HEK293 (cell line): Measurements from ENCODE around the gene IL25.

ENCODE experiments used
- SP2 ChIP-seq: fragments of 450-650 bp; formaldehyde crosslinking; IDR thresholded peaks from 2 replicates; pipeline ENCODE4 v1.5.1; 2016; ENCODE audit warnings: missing biosample characterization, missing genetic modification characterization
- TF ChIP-seq, protein P1 (sequence below): fragments of 450-650 bp; formaldehyde crosslinking; IDR thresholded peaks from 2 replicates; pipeline ENCODE4; 2016; ENCODE audit warnings: missing biosample characterization, missing genetic modification characterization

DNA sequence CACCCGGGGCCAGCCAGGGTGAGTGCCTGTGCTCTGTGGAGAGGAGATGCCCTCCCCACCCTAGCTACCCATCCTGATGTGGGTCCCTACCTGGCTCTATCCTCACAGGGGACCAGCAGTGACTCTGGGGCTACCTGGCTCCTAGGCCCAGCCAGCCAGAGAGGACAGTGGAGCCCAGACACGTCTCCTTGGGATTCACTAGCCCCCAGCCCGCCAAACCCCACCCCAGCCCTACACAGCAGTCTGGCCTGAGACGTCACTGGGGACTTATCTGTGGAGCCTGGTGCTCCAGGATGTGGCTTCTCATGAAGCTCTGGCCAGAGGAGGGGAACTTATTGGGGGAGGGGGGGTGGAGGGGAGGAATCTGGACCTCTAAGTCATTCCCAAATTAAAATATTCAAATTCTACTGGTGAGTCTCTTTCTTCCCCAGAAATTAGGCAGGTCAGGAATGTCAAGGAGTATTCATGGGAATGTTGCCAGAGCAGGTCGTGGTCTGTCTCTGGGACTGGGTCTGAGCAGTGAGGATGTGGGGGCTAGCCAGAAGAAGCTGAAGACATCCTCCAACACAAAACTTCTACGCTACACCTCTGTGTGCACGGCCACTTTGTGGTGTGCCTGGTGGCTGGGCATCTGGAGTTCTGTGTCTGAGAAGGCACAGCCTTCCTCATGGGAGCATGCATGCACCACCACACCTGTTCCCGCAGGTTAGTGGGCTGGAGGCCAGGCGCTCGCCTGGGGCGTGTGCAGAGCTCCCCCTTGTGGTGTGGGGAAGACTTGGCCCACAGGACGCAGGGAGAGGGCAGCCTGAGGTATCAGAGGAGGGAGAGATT, 7.0 kb downstream of the IL25 start:
- TF ChIP-seq, protein P1, sequence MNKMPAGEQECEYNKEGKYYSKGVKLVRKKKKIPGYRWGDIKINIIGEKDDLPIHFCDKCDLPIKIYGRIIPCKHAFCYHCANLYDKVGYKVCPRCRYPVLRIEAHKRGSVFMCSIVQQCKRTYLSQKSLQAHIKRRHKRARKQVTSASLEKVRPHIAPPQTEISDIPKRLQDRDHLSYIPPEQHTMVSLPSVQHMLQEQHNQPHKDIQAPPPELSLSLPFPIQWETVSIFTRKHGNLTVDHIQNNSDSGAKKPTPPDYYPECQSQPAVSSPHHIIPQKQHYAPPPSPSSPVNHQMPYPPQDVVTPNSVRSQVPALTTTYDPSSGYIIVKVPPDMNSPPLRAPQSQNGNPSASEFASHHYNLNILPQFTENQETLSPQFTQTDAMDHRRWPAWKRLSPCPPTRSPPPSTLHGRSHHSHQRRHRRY: no peak
- no peak for TF ChIP-seq SP2 (tag by site-specific recombination)
